Adrenal gland (tissue), 5 donors: ENCODE data around the gene ZC3H18.
A peak's percentile ranks its signal among the peaks of the same experiment; 100 is the strongest.

ENCODE experiments used
- CTCF ChIP-seq, 6 experiments: fragments of 450-650 bp in 4 of 6; fragments of 200-600 bp in 2 of 6; sonication (generic) in 1 of 6; IDR thresholded peaks; 1 replicate in 5 of 6; 2 replicates in 1 of 6; pipeline versions ENCODE4 v1.5.1 to v1.8.0; 2016 to 2021; ENCODE audit warnings: antibody characterized with exemption in 6 of 6, mild to moderate bottlenecking in 2 of 6, moderate library complexity in 1 of 6
- POLR2A ChIP-seq, 2 donors: fragments of 450-650 bp; IDR thresholded peaks; one replicate each; pipeline ENCODE4 v1.6.1; 2017; ENCODE audit warnings: antibody characterized with exemption in 2 of 2, mild to moderate bottlenecking in 2 of 2, moderate library complexity in 1 of 2
- donor health status: DM: no; HTN: no; CAD: no.

GRCh38 chr16:88662843-88663606 is 92.8 kb downstream of the ZC3H18 start, which contains the start of gene MVD:
- TF ChIP-seq POLR2A (IDR thresholded peaks at IDR 0.05) (peak; percentile 86 to 95), CTCF (IDR thresholded peaks at IDR 0.05) (peak in 1 of 6 experiments; percentile 7)
